ENCODE measurements around the gene SLC36A1.

The SLC36A1 gene

DNA sequence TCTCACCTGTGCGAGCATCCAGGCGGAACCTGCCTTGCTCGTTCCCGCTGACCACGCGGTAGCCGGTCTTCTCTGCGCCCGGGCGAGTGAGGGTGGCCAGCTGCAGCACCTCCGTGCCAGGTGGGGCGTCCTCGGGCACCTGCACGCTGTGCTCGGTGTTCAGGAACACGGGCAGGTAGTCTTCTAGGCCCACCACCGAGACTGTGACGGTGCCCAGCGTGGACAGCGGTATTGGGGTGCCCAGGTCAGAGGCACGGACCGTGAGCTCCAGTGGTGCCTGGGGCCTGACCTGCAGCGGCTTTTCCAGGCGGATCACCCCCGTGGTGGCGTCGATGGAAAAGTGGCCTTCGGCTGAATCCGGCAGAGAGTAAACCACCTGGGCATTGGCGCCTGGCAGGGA lies 84.2 kb downstream of the SLC36A1 start:
- Mint-ChIP-seq H3K27ac (no peak overlapping the region), H3K4me3 (no peak overlapping the region), H3K9me3 (no peaks in the 10 kb centered on the region), H3K4me1 (no peaks in the 10 kb centered on the region), H3K27me3 (ENCODE audit: low read depth) (no peaks in the 10 kb centered on the region), H3K36me3 (ENCODE audit: low read depth) (no peaks in the 10 kb centered on the region)
- TF ChIP-seq, protein P1, sequence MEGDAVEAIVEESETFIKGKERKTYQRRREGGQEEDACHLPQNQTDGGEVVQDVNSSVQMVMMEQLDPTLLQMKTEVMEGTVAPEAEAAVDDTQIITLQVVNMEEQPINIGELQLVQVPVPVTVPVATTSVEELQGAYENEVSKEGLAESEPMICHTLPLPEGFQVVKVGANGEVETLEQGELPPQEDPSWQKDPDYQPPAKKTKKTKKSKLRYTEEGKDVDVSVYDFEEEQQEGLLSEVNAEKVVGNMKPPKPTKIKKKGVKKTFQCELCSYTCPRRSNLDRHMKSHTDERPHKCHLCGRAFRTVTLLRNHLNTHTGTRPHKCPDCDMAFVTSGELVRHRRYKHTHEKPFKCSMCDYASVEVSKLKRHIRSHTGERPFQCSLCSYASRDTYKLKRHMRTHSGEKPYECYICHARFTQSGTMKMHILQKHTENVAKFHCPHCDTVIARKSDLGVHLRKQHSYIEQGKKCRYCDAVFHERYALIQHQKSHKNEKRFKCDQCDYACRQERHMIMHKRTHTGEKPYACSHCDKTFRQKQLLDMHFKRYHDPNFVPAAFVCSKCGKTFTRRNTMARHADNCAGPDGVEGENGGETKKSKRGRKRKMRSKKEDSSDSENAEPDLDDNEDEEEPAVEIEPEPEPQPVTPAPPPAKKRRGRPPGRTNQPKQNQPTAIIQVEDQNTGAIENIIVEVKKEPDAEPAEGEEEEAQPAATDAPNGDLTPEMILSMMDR (IDR thresholded peaks at IDR 0.05; ENCODE audit: unreplicated experiment in 3 of 3) = no peak

- Mint-ChIP-seq H3K4me3 (no peak overlapping the region), H3K9me3 (no peaks in the 10 kb centered on the region), H3K27me3 (ENCODE audit: low read depth) (no peaks in the 10 kb centered on the region), H3K36me3 (ENCODE audit: low read depth) (no peaks in the 10 kb centered on the region), H3K4me1 (no peaks in the 10 kb centered on the region), H3K27ac (no peak overlapping the region)
- TF ChIP-seq, protein P1 (IDR thresholded peaks at IDR 0.05; ENCODE audit: unreplicated experiment in 3 of 3) = no peak
These were observed 85.0 kb downstream of the SLC36A1 start for GRCh38 chr5:151532416-151532815.

DNA sequence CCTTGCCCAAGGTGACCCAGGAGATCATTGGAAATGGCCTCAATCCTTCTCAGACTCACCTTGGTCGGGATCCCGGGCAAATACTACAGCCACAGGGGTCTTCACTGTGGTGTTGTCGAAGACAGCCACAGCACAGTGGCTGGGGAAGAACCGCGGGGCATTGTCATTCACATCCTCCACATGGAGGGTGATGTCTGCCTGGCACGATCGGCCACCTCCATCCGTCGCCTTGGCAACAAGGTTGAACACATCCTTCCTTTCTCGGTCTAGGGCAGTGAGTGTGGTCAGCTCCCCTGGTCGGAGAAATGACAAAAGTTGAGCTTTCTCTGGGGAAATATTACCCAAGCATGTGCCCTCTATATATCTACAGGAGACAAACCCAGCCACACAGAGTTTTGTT lies 86.9 kb downstream of the SLC36A1 start:
- Mint-ChIP-seq H3K27me3 (ENCODE audit: low read depth) (no peaks in the 10 kb centered on the region), H3K4me3 (no peak overlapping the region), H3K9me3 (no peaks in the 10 kb centered on the region), H3K36me3 (ENCODE audit: low read depth) (no peaks in the 10 kb centered on the region), H3K27ac (no peak overlapping the region), H3K4me1 (no peaks in the 10 kb centered on the region)
- TF ChIP-seq, protein P1 (IDR thresholded peaks at IDR 0.05; ENCODE audit: unreplicated experiment in 3 of 3) = no peak

DNA sequence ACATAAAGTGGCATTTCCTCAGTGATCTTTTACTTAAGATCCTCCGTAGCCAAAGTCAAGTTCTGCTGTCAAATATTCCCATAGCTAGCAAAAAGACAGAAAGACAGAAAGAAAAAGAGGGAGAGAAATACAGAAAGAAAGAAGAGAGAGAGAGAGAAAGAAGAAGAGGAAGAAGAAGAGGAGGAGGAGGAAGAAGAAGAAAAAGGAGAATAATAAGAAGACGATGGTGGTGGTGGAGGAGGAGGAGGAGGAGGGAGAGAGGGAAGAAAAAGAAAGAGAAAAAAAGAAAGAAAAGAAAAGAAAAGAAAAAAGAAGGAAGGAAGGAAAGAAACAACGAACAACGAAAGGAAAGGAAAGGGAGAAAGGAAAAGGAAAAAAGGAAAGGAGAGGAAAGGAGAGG lies 89.6 kb downstream of the SLC36A1 start:
- Mint-ChIP-seq H3K36me3 (ENCODE audit: low read depth) (no peaks in the 10 kb centered on the region), H3K4me1 (no peaks in the 10 kb centered on the region), H3K4me3 (no peak overlapping the region), H3K27me3 (ENCODE audit: low read depth) (peaks cover 4% of the 10 kb centered on the region), H3K27ac (no peak overlapping the region), H3K9me3 (no peaks in the 10 kb centered on the region)
- TF ChIP-seq, protein P1 (IDR thresholded peaks at IDR 0.05; ENCODE audit: unreplicated experiment in 3 of 3) = no peak

DNA sequence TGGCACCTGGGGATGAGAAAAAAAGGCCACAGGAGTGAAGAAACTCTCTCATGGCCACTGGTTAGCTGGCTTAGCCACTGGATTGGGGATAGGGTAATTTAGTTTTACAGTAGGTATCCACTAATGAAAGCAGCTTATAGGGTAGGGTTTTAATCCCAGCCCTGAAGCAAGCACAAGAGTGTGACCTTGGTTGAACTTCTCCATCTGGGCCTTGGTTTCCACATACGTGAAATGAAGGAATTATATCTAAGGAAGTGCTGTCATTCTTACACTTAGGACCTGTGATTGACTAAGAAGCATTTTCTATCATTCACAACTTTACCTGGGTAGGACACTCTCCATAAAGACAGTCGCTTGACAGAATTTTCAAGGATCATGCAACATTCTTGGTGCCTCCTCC lies 94.2 kb downstream of the SLC36A1 start:
- Mint-ChIP-seq H3K4me1 (no peaks in the 10 kb centered on the region), H3K9me3 (no peaks in the 10 kb centered on the region), H3K4me3 (no peak overlapping the region), H3K27ac (no peak overlapping the region), H3K36me3 (ENCODE audit: low read depth) (no peaks in the 10 kb centered on the region), H3K27me3 (ENCODE audit: low read depth) (peaks cover 4% of the 10 kb centered on the region)
- TF ChIP-seq, protein P1 (IDR thresholded peaks at IDR 0.05; ENCODE audit: unreplicated experiment in 3 of 3) = no peak

All from nephron (organoid).